ENCODE measurements around the gene PPP2R2B. TPM values are rescaled to one million over a fixed set of nuclear protein-coding genes. Genes with fewer than 3 reads are reported as not detected.
"Not testable (repeated sequence)": the region's sequence is repeated elsewhere in the genome, so short reads cannot be mapped to it uniquely, and the experiment has no call there.

PPP2R2B gene
- total RNA-seq, 8 experiments from 2014 or later: 54.2 to 102 (median 75.0) TPM

GRCh38 chr5:146609731-146610130, 268.8 kb downstream of the PPP2R2B start:
- no CpG with 5 or more reads among the region's 17 CpGs for WGBS, 10 experiments
- H3K4me1 ChIP-seq (replicated peaks in 1 of 2); ATAC-seq (replicated peaks in 6 of 8); H3K4me3 ChIP-seq; in situ Hi-C loops (cut with MboI; ENCODE audit: low pct_unique_long_range_greater_than_20kb in 2 of 9, low sequenced_read_pairs in 9 of 9, unreplicated experiment in 9 of 9); H3K27ac ChIP-seq: not testable (repeated sequence)

GRCh38 chr5:146607659-146608332, 270.8 kb downstream of the PPP2R2B start:
- in situ Hi-C loops (cut with MboI; ENCODE audit: low pct_unique_long_range_greater_than_20kb in 2 of 9, low sequenced_read_pairs in 9 of 9, unreplicated experiment in 9 of 9): no loop called here
- Histone ChIP-seq H3K4me1 (replicated peaks in 1 of 2) (no peaks in the 10 kb centered on the region), H3K4me3 (no peak overlapping the region), H3K27ac (no peak overlapping the region)
- ATAC-seq (replicated peaks in 6 of 8): peak in 3 of 8 experiments; percentile 93 to 98 (median 93)

GRCh38 chr5:146606893-146607292, 271.7 kb downstream of the PPP2R2B start:
- Histone ChIP-seq H3K4me1 (replicated peaks in 1 of 2) (no peaks in the 10 kb centered on the region), H3K27ac (no peak overlapping the region), H3K4me3 (no peak overlapping the region)
- ATAC-seq (replicated peaks in 6 of 8): no peak
- in situ Hi-C loops (cut with MboI; ENCODE audit: low pct_unique_long_range_greater_than_20kb in 2 of 9, low sequenced_read_pairs in 9 of 9, unreplicated experiment in 9 of 9): no loop called here
- 30 to 100% (median 87%) methylated on average over 2 to 8 of the region's 11 CpGs for WGBS, 10 experiments

GRCh38 chr5:146600376-146600775, 278.2 kb downstream of the PPP2R2B start:
- ATAC-seq (replicated peaks in 6 of 8): no peak
- in situ Hi-C loops (cut with MboI; ENCODE audit: low pct_unique_long_range_greater_than_20kb in 2 of 9, low sequenced_read_pairs in 9 of 9, unreplicated experiment in 9 of 9): no loop called here
- H3K27ac ChIP-seq: no peak overlapping the region
- WGBS, 10 experiments: 70 to 100% (median 94%) methylated on average over 1 to 5 of the region's 5 CpGs; no CpG with 5 or more reads in 1 of the 10 experiments
- no peaks in the 10 kb centered on the region for H3K4me1 ChIP-seq (replicated peaks in 1 of 2)
- no peak overlapping the region for H3K4me3 ChIP-seq

GRCh38 chr5:146599261-146599660, 279.3 kb downstream of the PPP2R2B start:
- H3K4me3 ChIP-seq: no peak overlapping the region
- in situ Hi-C loops (cut with MboI; ENCODE audit: low pct_unique_long_range_greater_than_20kb in 2 of 9, low sequenced_read_pairs in 9 of 9, unreplicated experiment in 9 of 9): no loop called here

GRCh38 chr5:146595088-146595487, 283.5 kb downstream of the PPP2R2B start:
- in situ Hi-C loops (cut with MboI; ENCODE audit: low pct_unique_long_range_greater_than_20kb in 2 of 9, low sequenced_read_pairs in 9 of 9, unreplicated experiment in 9 of 9): no loop called here
- no peak for ATAC-seq (replicated peaks in 6 of 8)
- no peak overlapping the region for H3K27ac ChIP-seq
- H3K4me3 ChIP-seq: no peak overlapping the region
- H3K4me1 ChIP-seq (replicated peaks in 1 of 2): no peaks in the 10 kb centered on the region
- 0 to 100% (median 80%) methylated on average over 1 to 2 of the region's 2 CpGs; no CpG with 5 or more reads in 1 of the 10 experiments for WGBS, 10 experiments

More at GRCh38 chr5:146599261-146599660, 279.3 kb downstream of the PPP2R2B start:
- no peaks in the 10 kb centered on the region for H3K4me1 ChIP-seq (replicated peaks in 1 of 2)
- no peak overlapping the region for H3K27ac ChIP-seq
- ATAC-seq (replicated peaks in 6 of 8): no peak
- WGBS, 10 experiments: 57 to 100% (median 100%) methylated on average over 1 of the region's 1 CpG; no CpG with 5 or more reads in 1 of the 10 experiments

GRCh38 chr5:146592352-146592751, 286.2 kb downstream of the PPP2R2B start:
- WGBS, 10 experiments: 0 to 86% (median 45%) methylated on average over 1 to 2 of the region's 2 CpGs; no CpG with 5 or more reads in 3 of the 10 experiments
- Histone ChIP-seq H3K4me3 (no peak overlapping the region), H3K4me1 (replicated peaks in 1 of 2) (peaks cover 5 to 9% of the 10 kb centered on the region in 2 donors), H3K27ac (no peak overlapping the region)
- no peak for ATAC-seq (replicated peaks in 6 of 8)
- in situ Hi-C loops (cut with MboI; ENCODE audit: low pct_unique_long_range_greater_than_20kb in 2 of 9, low sequenced_read_pairs in 9 of 9, unreplicated experiment in 9 of 9): no loop called here

GRCh38 chr5:146589028-146589345, 289.6 kb downstream of the PPP2R2B start:
- Histone ChIP-seq H3K27ac (no peak overlapping the region), H3K4me1 (replicated peaks in 1 of 2) (peaks cover 5 to 9% of the 10 kb centered on the region in 2 donors), H3K4me3 (no peak overlapping the region)
- WGBS, 10 experiments: 0 to 78% (median 40%) methylated on average over 1 to 3 of the region's 3 CpGs; no CpG with 5 or more reads in 1 of the 10 experiments
- in situ Hi-C loops (cut with MboI; ENCODE audit: low pct_unique_long_range_greater_than_20kb in 2 of 9, low sequenced_read_pairs in 9 of 9, unreplicated experiment in 9 of 9): no loop called here
- peak in 3 of 8 experiments; percentile 38 to 93 (median 70) for ATAC-seq (replicated peaks in 6 of 8)

- Histone ChIP-seq H3K4me1 (replicated peaks in 1 of 2) (peaks cover 5 to 9% of the 10 kb centered on the region in 2 donors), H3K27ac (no peak overlapping the region), H3K4me3 (no peak overlapping the region)
- in situ Hi-C loops (cut with MboI; ENCODE audit: low pct_unique_long_range_greater_than_20kb in 2 of 9, low sequenced_read_pairs in 9 of 9, unreplicated experiment in 9 of 9): no loop called here
- WGBS, 10 experiments: 7 to 80% (median 54%) methylated on average over 1 to 2 of the region's 2 CpGs; no CpG with 5 or more reads in 4 of the 10 experiments
- peak in 4 of 8 experiments; percentile 29 to 99 (median 84) for ATAC-seq (replicated peaks in 6 of 8)
These were observed 290.1 kb downstream of the PPP2R2B start for GRCh38 chr5:146588331-146589027.

GRCh38 chr5:146586752-146587151, 291.8 kb downstream of the PPP2R2B start:
- H3K27ac ChIP-seq: no peak overlapping the region
- in situ Hi-C loops (cut with MboI; ENCODE audit: low pct_unique_long_range_greater_than_20kb in 2 of 9, low sequenced_read_pairs in 9 of 9, unreplicated experiment in 9 of 9): no loop called here
- no peak for ATAC-seq (replicated peaks in 6 of 8)
- H3K4me3 ChIP-seq: no peak overlapping the region
- WGBS, 10 experiments: 37 to 100% (median 97%) methylated on average over 1 to 5 of the region's 5 CpGs; no CpG with 5 or more reads in 1 of the 10 experiments
- peaks cover 12 to 16% of the 10 kb centered on the region in 2 donors for H3K4me1 ChIP-seq (replicated peaks in 1 of 2)

- peaks cover 12 to 22% of the 10 kb centered on the region in 2 donors for H3K4me1 ChIP-seq (replicated peaks in 1 of 2)
- 7 to 100% (median 73%) methylated on average over 1 to 2 of the region's 2 CpGs; no CpG with 5 or more reads in 1 of the 10 experiments for WGBS, 10 experiments
- no peak overlapping the region for H3K27ac ChIP-seq
- no peak overlapping the region for H3K4me3 ChIP-seq
- in situ Hi-C loops (cut with MboI; ENCODE audit: low pct_unique_long_range_greater_than_20kb in 2 of 9, low sequenced_read_pairs in 9 of 9, unreplicated experiment in 9 of 9): no loop called here
- ATAC-seq (replicated peaks in 6 of 8): no peak
These were observed 293.8 kb downstream of the PPP2R2B start for GRCh38 chr5:146584750-146585149.

GRCh38 chr5:146582051-146582596, 296.4 kb downstream of the PPP2R2B start:
- Histone ChIP-seq H3K27ac (peak overlapping the region; percentile 9 to 37), H3K4me1 (replicated peaks in 1 of 2) (peaks cover 3 to 16% of the 10 kb centered on the region in 2 donors), H3K4me3 (no peak overlapping the region)
- ATAC-seq (replicated peaks in 6 of 8): peak in 4 of 8 experiments; percentile 50 to 88 (median 78)
- in situ Hi-C loops (cut with MboI; ENCODE audit: low pct_unique_long_range_greater_than_20kb in 2 of 9, low sequenced_read_pairs in 9 of 9, unreplicated experiment in 9 of 9): no loop called here

- in situ Hi-C loops (cut with MboI; ENCODE audit: low pct_unique_long_range_greater_than_20kb in 2 of 9, low sequenced_read_pairs in 9 of 9, unreplicated experiment in 9 of 9): no loop called here
- peaks cover 3 to 16% of the 10 kb centered on the region in 2 donors for H3K4me1 ChIP-seq (replicated peaks in 1 of 2)
- WGBS, 10 experiments: 17 to 100% (median 87%) methylated on average over 1 to 3 of the region's 3 CpGs; no CpG with 5 or more reads in 2 of the 10 experiments
- H3K27ac ChIP-seq: no peak overlapping the region
- ATAC-seq (replicated peaks in 6 of 8): no peak
- H3K4me3 ChIP-seq: no peak overlapping the region
These were observed 298.3 kb downstream of the PPP2R2B start for GRCh38 chr5:146580237-146580636.
